GM18505 (cell line): ENCODE measurements around the gene TMIGD2.
"Not testable (repeated sequence)": the region's sequence is repeated elsewhere in the genome, so short reads cannot be mapped to it uniquely, and the experiment has no call there.

ENCODE experiments used
- ATAC-seq: cut with Tn5 transposase; IDR thresholded peaks from one replicate; pipeline ENCODE4 v1.9.1; 2021; ENCODE audit not compliant: unreplicated experiment
- POLR2A ChIP-seq: IDR thresholded peaks from 4 replicates; pipeline ENCODE4 v1.6.1; 2011; ENCODE audit warnings: borderline replicate concordance; ENCODE audit not compliant: insufficient read depth, insufficient read length; ENCODE audit errors: extremely low read depth

The TMIGD2 gene

GRCh38 chr19:4278419-4279266 is 23.5 kb downstream of the TMIGD2 start, which contains the start of gene SHD:
Gene SHD (plus strand): TSS chr19:4279266. CDS start chr19:4280064, 798 bp downstream.
- no peak for TF ChIP-seq POLR2A
- ATAC-seq, result no peak

GRCh38 chr19:4278010-4278409 is 24.2 kb downstream of the TMIGD2 start:
- no peak for ATAC-seq
- TF ChIP-seq POLR2A, result no peak

- no peak for ATAC-seq
- TF ChIP-seq POLR2A, result no peak
Observed at GRCh38 chr19:4277191-4277696, 24.9 kb downstream of the TMIGD2 start.

GRCh38 chr19:4274321-4274686 is 27.9 kb downstream of the TMIGD2 start:
- not testable (repeated sequence) for ATAC-seq

- ATAC-seq, result no peak
- no peak for TF ChIP-seq POLR2A
Observed at GRCh38 chr19:4272894-4273293, 29.3 kb downstream of the TMIGD2 start.

GRCh38 chr19:4268816-4269430 is 33.3 kb downstream of the TMIGD2 start:
- TF ChIP-seq POLR2A, result no peak
- ATAC-seq, result no peak

GRCh38 chr19:4267901-4268815 is 34.0 kb downstream of the TMIGD2 start:
- no peak for ATAC-seq
- no peak for TF ChIP-seq POLR2A

GRCh38 chr19:4267101-4267900 is 34.9 kb downstream of the TMIGD2 start:
- no peak for TF ChIP-seq POLR2A
- ATAC-seq, result no peak

- no peak for TF ChIP-seq POLR2A
- no peak for ATAC-seq
Observed at GRCh38 chr19:4266253-4267000, 35.8 kb downstream of the TMIGD2 start.

GRCh38 chr19:4264812-4265211 is 37.4 kb downstream of the TMIGD2 start:
- no peak for TF ChIP-seq POLR2A
- ATAC-seq, result no peak

- no peak for TF ChIP-seq POLR2A
- no peak for ATAC-seq
Observed at GRCh38 chr19:4260613-4261191, 41.5 kb downstream of the TMIGD2 start.

GRCh38 chr19:4258181-4258580 is 44.0 kb downstream of the TMIGD2 start:
- no peak for TF ChIP-seq POLR2A
- no peak for ATAC-seq

GRCh38 chr19:4257025-4257424 is 45.2 kb downstream of the TMIGD2 start:
- no peak for ATAC-seq
- TF ChIP-seq POLR2A, result no peak
